VCaP (cell line): ENCODE data around the gene CYP46A1.

ENCODE experiments used
- H3K27ac ChIP-seq: fragments of 450-650 bp; 2 replicates; pipeline ENCODE4 v1.5.1; 2017
- CTCF ChIP-seq: fragments of 450-650 bp; conservative IDR thresholded peaks from 2 replicates; pipeline ENCODE4 v1.5.1; 2017; ENCODE audit warnings: mild to moderate bottlenecking, moderate library complexity

The CYP46A1 gene

DNA sequence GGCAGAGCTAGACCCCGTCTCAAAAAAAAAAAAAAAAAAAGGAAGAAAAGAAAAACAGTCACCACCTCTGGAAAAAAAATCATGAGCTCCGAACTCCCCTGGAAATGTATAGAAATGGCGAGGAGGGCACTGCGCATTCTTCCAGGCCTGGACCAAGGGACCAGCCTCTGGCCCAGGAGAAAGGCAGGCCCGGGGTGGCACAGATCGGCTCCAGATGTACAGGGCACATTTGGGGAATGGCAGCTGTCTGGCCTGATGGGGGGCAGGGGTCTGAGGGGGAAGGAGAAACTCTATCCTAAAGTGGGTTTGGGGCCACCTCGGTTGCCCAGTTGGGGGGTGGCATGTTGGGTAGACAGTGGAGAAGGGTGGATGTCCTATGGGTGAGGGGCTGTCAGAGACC lies 63.1 kb downstream of the CYP46A1 start:
- no peak for TF ChIP-seq CTCF
- no peak overlapping the region for H3K27ac ChIP-seq

DNA sequence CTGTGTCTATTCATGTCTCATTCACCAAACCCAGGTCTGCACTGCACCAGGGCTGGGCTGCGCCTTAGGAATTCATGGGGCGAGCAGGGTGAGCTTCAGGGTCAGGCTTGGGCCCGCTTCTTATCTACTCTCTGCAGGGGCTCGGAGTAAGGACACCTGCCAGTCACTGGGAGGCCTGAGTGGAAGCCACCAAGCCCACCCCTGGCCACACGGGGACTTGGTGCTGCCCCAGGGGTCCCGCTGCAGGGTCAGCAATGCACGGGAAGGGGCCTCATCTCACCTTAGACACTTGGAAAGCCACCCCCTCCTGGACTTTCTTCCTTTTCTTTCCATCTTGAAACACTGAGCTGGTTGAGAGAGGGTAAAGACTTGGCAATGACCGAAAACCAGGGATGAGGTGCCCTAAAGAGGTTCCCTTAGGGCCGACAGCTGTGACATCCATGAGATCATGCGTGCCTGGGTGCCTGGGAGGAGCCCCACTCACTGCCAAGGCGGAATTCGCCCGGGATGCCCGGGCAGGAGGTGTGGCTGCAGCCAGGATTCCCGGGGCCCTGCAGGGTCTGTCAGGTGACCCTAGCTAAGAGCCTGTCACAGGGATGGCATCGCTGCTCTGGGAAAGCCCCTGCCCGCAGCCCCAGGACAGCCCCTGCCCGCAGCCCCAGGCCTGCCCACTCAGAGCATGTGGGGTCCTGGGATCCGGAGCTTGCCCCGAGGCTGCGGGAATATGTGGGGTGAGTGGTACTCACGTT lies 63.7 kb downstream of the CYP46A1 start:
- TF ChIP-seq CTCF = no peak
- H3K27ac ChIP-seq = no peak overlapping the region

- no peak overlapping the region for H3K27ac ChIP-seq
- TF ChIP-seq CTCF = no peak
Measured at GRCh38 chr14:99748529-99748928, 64.4 kb downstream of the CYP46A1 start.

GRCh38 chr14:99749142-99749541 lies 65.0 kb downstream of the CYP46A1 start:
- no peak overlapping the region for H3K27ac ChIP-seq
- TF ChIP-seq CTCF = no peak; the same call in 1 of the 2 replicates

- no peak overlapping the region for H3K27ac ChIP-seq
Measured at GRCh38 chr14:99749763-99750715, 65.9 kb downstream of the CYP46A1 start.

GRCh38 chr14:99750746-99751450 lies 66.8 kb downstream of the CYP46A1 start:
- no peak overlapping the region for H3K27ac ChIP-seq
- no peak for TF ChIP-seq CTCF

More at GRCh38 chr14:99749763-99750715, 65.9 kb downstream of the CYP46A1 start:
- TF ChIP-seq CTCF = no peak
